Measurements from ENCODE around the gene ARRB1.

The ARRB1 gene

GRCh38 chr11:75283391-75283931 is 68.0 kb downstream of the ARRB1 start:
- DNase-seq (ENCODE audit: extremely low spot score), result no peak
- no peak for TF ChIP-seq CTCF (IDR thresholded peaks at IDR 0.05; ENCODE audit: control extremely low read depth, extremely low read depth, low read depth, missing control alignments)
- CTCF ChIA-PET, result interaction anchor here (13.4 kb wide), 1 partner anchor 102 kb away, joined by 224 read pairs; no protein-coding TSS in a partner anchor
- POLR2A ChIA-PET, result no interaction called here

GRCh38 chr11:75281469-75282095 is 69.9 kb downstream of the ARRB1 start:
- DNase-seq (ENCODE audit: extremely low spot score), result no peak
- ChIA-PET CTCF (interaction anchor here (1.0 to 13.4 kb wide), 12 partner anchors 11 to 119 kb away, joined by 3 to 224 read pairs (median 6); no protein-coding TSS in a partner anchor), POLR2A (no interaction called here)
- no peak for TF ChIP-seq CTCF (IDR thresholded peaks at IDR 0.05; ENCODE audit: control extremely low read depth, extremely low read depth, low read depth, missing control alignments)

- CTCF ChIA-PET, result interaction anchor here (1.0 to 13.4 kb wide), 24 partner anchors 9 to 143 kb away, joined by 3 to 224 read pairs (median 4); no protein-coding TSS in a partner anchor
- POLR2A ChIA-PET, result no interaction called here
- DNase-seq (ENCODE audit: extremely low spot score), result no peak
- TF ChIP-seq CTCF (IDR thresholded peaks at IDR 0.05; ENCODE audit: control extremely low read depth, extremely low read depth, low read depth, missing control alignments), result no peak
Observed at GRCh38 chr11:75280770-75281468, 70.5 kb downstream of the ARRB1 start.

GRCh38 chr11:75280227-75280701 is 71.2 kb downstream of the ARRB1 start:
- DNase-seq (ENCODE audit: extremely low spot score), result peak; percentile 86
- CTCF ChIA-PET, result interaction anchor here (0.6 to 13.4 kb wide), 28 partner anchors 10 to 443 kb away, joined by 3 to 224 read pairs (median 4); no protein-coding TSS in a partner anchor
- POLR2A ChIA-PET, result interaction anchor here (0.6 kb wide), 1 partner anchor 51 kb away, joined by 4 read pairs; no protein-coding TSS in a partner anchor
- peak; percentile 94 for TF ChIP-seq CTCF (IDR thresholded peaks at IDR 0.05; ENCODE audit: control extremely low read depth, extremely low read depth, low read depth, missing control alignments)

DNA sequence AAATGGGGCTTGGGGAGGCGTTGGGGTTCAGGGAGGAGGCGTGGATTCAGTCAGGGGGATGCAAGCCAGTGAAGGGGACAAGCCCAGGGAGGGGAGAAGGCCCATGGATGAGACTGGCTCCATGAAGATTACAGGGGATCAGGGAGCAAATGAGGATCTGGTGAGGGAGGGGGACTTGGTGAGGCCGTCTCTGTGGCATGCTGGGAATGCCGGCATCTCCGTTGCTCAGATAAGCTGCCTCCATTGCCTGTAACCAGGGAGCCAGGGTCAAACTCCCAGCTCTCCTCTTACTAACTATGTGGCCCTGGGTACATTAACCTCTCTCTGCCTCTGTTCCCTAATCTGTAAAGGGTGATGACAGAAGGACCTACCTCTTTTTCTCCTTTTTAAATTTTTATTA is 72.2 kb downstream of the ARRB1 start:
- TF ChIP-seq CTCF (IDR thresholded peaks at IDR 0.05; ENCODE audit: control extremely low read depth, extremely low read depth, low read depth, missing control alignments), result no peak
- ChIA-PET CTCF (interaction anchor here (0.7 to 13.4 kb wide), 22 partner anchors 9 to 444 kb away, joined by 3 to 224 read pairs (median 5); no protein-coding TSS in a partner anchor), POLR2A (no interaction called here)
- no peak for DNase-seq (ENCODE audit: extremely low spot score)

- no peak for TF ChIP-seq CTCF (IDR thresholded peaks at IDR 0.05; ENCODE audit: control extremely low read depth, extremely low read depth, low read depth, missing control alignments)
- CTCF ChIA-PET, result interaction anchor here (0.8 to 13.4 kb wide), 7 partner anchors 7 to 158 kb away, joined by 3 to 224 read pairs (median 5); partner anchors contain the start of gene TPBGL
- POLR2A ChIA-PET, result no interaction called here
- no peak for DNase-seq (ENCODE audit: extremely low spot score)
Observed at GRCh38 chr11:75277991-75278790, 73.3 kb downstream of the ARRB1 start.
